GM18508 (cell line): ENCODE data around the gene DCDC1.

ENCODE experiments used
- ATAC-seq: cut with Tn5 transposase; IDR thresholded peaks from one replicate; pipeline ENCODE4 v1.9.1; 2021; ENCODE audit warnings: moderate number of reproducible peaks; ENCODE audit not compliant: insufficient read depth, unreplicated experiment

DCDC1 gene

DNA sequence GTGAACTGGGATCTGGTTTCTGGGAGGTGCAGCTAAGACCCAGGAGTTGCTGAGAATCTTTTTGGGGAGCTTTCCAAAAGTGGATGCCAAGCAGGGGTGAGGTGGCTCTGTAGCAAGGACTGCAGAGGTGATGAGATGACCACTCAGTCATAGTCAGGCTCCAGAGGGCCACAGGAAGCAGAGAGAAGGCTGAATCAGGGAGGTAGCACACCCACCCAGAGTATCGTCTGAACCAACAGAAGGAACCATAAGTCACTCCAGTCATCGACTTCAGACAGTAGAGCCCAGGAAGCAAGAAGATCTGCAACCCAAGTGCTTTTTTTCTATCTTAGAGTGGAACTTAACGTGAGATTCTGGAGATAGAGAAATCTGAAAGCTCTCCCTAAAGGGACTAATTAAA is 447.7 kb downstream of the DCDC1 start:
- no peak for ATAC-seq

DNA sequence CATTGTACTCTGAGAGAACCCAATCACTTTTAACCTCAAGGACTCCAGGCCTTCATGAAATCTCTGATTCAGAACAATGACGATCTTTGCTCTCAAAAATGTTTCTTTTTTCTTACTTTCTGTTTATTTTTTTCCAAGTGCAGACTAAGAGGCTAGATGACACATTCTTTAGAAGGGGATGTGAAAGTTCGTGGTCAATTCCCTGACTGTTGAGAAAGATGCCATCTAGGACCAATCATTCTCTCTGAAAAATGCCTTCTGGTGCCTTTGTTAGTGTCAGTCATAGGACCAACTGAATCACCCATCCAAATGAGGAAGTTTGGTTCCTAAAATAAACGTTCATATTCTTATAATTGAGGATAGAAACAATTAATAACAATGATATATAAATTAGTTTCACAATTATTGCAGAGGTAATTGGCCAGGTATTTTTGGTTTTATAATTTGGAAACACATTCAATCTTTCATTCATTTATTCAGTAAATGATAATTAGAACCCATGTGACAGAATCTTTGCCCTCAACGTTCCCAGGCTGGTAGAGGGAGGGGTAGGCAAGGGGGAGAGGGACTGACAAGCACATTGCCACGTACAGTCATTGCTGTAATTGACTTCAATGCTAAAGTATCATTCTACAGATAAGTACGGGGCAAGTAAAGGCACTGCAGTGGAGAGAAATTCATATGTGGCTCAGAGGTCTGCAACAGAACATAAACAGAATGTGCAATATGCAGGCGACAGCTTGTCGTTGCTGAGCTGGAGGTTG is 450.0 kb downstream of the DCDC1 start:
- no peak for ATAC-seq

DNA sequence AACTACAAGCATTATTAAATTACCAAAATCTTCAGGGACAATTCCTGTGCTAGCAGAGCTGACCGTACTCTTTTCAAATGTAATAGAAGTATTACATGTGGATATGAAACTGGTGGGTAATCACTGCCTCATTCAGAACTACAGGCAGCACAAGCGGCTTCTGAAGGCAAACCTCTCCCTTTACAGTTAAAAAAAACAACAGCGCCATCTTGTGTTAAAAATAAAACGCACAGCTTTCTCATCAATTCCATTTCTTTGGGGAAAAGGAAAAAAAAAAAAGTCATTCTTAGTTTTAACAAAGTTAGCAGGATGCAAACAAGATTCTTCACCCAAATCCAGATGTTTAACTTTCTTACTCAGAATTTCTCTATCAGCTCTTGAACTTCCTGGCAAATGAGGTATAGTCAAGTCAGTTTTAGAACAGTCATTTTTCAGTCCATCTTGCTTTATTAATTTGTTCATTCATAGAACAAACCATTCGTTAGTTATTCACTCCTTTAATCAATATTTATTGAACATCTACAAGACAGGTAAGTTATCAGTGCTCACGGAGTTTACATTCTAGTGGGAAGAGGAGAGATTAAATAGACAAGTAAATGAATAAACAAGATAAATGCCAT is 451.6 kb downstream of the DCDC1 start:
- ATAC-seq = peak; percentile 45

DNA sequence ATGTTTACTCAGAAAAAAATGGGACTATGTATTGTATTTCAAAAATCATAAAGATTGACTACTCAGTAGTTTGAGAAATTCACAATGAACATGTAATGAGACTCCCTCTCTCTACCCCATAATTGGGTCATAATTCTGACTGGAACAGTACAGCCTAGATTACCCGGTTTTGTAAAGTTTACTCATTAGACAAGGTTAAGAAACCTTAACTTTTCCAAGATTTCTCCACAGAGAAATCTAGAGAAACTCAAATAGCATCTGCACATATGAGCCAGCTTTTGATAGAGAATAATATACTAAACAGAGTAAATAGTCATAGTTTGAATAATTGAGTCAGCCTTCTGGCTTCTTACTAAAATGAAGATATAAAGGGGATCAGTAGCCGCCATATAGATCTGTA is 452.3 kb downstream of the DCDC1 start:
- no peak for ATAC-seq

DNA sequence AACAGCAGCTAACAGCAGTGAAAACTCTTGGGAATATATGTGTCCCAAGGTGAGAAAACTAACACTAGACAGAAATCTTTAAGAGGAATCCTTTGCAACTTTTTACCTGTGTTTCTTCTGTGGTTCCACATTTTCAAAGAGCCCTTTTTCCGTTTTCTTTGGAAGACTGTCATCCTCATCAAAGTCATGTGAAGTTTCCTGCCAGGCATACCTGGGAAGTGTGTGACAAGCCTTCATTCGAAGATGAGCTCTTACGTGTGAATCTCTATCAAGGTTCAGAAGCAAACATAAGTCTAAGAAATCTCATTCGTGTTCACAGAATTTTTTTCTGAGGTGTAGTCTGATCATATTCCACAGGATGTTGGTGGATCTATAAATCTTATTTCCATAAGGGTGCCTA is 452.8 kb downstream of the DCDC1 start:
- no peak for ATAC-seq

DNA sequence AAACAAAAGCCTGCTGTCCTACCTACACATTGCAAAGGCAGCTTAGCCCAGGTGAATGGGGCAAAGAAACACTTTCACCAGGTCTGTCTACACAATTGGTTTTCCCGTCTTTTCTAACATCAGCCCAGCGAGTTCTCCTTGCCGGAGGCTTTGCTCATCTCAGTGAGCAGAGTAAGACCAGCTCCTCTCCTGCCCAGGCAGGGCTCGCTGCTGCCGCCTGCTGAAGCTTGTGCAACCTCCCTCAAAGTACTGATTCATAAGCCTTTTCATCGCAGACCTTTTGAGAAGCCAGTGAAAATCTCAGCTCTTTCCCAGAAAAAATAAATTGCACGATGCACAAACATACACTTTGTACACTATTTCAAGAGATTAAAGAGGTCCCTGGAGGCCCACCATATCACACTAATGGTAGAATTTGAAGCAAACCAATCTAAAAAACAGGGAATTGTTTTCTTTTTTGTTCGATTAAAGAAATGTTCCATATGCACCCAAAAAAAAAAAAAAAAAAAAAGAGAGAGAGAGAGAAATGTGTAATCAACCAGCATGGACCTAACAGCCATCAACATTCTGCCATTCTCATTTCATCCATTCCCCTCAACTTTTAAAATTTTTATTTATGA is 455.3 kb downstream of the DCDC1 start:
- ATAC-seq = no peak

DNA sequence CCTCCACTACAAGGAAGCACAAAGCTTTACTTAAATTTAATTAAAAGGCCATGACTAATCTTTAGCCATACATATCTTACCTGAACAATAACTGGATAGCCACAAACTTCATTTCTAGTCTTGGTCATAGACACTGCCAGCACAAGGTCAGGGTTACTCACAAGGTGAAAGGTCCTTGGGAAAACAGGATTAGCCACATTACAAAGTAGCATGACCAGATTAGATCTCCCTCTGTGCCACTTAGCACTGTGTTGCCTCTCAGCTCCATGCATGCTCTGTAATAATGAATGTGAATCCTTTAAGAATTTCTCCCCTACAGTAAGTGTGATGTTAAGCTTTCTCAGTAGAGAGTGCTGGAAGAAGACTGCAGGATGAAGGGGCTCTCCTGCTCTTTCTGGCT is 458.3 kb downstream of the DCDC1 start:
- ATAC-seq = no peak

DNA sequence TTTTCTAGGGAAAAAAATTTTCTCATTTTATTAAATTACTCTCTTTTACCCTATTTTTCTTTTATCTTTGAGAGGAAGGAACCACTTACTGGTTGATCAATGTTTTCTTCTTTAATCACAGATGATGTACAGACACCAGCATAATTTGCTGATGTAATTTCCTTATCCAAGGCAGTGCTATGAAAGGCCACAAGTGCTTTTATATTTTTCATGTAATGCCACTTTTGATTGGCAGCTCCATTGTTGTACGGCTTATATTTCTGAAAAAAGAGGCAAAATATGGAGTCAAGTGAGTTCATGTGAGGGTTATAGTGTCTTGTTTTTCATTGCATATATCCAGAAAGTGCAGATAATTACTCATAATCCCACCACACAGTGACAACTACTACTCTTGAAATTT is 460.7 kb downstream of the DCDC1 start:
- ATAC-seq = no peak

DNA sequence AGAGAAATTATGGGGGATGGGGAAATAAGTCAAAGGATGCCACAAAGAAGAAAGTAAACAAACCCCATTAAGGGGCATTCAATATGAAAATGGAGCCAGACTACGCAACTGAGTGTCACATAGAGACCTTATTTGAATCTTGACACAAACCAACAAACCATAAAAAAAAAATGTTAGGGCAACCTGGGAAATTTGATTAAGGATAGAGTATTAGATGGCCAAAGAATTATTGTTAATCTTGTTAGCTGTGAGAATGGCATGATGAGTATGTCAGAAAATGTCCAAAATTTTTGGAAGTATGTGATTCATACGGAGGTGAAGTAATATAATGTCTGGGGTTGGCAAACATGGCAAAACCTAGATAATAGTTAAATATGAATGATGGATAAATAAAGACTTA is 461.3 kb downstream of the DCDC1 start:
- ATAC-seq = no peak

DNA sequence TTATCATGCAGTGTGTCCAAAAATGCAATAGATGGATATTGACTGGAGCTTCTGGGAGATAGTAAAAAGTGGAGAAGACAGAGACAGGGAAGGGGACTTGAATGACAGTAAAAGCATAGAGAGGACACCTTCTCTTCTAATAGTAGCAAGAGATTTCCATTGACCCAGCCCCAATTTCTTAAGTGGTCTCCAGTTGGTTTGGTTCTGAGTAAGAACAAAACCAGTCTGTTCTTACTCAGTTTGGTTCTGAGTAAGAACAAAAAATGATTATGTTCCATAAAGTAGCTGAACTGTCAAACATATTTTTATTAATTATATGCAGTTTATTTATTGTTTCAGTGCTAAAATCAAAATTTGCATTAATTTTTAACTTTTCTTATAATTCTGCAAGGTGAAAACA is 466.6 kb downstream of the DCDC1 start:
- ATAC-seq = no peak

DNA sequence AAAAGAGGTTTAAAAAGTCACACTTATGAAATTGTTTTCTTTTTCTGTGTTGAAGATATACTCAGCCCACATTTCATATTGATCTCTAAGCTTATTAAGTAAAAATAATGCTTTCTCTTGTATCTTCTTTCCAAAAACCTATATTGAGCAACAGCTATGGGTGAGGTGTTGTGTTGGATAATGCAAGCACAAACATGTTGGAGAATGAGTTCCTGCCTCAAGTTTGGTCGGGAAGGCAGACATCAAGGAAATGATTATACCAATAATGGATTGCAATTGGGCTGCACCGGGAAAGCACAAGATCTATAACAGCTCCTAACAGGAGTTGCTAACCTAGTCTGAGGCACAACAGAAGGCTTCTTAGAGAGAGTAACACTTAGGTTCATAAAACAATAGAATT is 474.5 kb downstream of the DCDC1 start:
- no peak for ATAC-seq

DNA sequence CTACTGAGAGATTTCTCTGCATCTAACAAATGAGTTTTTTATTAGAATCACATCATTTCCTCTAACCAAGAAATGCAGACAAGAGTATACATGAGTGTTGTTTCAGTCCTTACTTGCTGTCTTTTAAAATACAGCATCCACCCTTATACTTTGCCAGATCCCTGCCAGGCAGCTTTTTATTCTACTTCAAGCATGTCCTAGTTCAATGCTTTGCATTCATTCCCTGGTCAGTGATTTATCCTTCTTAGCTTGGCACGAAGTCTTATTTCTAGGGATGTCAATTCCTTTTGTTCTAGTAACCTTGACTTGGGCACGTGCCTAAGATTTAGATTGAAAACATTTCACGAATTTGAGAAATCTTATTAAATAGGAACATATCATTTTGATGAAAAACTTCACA is 476.2 kb downstream of the DCDC1 start:
- ATAC-seq = no peak

DNA sequence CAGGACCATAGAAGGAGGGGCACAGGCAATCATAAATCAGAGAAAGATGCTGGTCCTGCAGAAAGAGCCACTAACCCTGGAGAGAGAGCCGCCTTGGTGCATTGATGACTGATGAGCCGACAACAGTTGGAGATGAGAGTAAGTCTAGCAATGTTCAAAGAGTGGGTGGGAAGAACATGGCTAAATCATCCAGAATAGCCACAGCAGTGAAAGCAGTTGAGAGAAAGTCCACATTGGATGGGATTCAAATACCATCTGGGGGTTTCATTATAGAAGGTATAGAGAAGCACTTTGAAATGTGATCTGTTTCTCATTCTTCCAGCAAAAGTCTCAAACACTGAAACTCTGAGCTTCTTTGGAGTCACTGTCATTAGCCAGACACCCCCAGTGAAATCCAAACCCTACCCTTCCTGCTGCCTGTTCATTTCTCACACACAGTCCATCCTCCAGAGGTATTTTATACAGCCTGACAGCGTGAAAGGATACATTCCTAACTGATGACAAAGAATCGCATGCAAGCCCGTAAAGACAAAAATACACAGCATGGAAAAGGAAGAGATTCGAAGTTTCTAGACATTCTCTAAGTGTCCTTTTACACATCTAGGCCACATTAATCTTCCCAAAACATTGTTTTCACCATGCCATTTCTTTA is 480.3 kb downstream of the DCDC1 start:
- no peak for ATAC-seq

DNA sequence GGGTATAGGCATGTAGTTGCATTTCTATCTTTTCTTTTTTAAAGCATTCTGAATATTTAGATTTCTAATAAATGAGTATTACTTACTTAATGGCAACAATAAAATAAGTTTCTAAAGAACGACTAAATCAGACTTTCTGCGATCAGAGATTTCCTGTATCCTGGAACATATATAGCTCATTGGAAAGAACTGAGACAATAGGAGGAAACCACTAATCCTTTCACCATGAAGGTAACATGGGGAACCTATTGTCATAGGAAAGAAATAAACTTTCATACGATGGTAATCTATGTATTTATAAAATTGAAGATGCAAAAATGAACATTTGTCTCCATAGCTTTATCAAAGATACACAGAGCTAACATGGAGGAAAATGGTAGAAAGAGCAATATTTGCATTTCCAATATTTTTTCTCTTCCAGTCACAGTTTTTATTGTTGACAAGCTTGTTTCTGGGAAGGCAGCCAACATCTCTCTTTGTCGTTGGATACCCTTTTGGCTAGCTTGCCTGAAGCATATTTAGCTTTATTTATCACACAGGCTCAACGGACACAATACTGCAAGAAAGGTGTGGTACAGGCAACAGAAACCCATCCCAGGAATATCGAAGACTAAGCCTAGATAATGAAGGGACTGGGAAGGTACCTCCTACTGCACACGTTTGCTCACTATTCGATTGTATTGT is 490.1 kb downstream of the DCDC1 start:
- ATAC-seq = no peak

DNA sequence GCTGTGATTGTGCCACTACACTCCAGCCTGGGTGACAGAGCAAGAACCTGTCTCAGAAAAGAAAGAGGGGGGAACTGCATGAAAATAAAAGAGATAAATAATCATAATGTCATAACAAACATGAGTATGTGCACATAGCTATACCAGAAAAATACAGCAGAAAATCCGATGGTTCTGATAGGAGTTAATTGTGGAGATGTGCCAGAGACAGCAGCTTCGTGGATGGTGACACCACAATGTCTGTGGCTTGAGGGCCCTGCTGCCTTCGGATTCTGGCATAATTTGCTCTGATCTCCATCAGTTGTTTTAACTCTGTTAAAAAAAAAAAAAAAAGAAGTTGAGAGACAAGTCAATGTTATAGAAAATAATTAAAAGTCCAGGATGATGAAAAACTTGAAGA is 491.1 kb downstream of the DCDC1 start:
- ATAC-seq = no peak

DNA sequence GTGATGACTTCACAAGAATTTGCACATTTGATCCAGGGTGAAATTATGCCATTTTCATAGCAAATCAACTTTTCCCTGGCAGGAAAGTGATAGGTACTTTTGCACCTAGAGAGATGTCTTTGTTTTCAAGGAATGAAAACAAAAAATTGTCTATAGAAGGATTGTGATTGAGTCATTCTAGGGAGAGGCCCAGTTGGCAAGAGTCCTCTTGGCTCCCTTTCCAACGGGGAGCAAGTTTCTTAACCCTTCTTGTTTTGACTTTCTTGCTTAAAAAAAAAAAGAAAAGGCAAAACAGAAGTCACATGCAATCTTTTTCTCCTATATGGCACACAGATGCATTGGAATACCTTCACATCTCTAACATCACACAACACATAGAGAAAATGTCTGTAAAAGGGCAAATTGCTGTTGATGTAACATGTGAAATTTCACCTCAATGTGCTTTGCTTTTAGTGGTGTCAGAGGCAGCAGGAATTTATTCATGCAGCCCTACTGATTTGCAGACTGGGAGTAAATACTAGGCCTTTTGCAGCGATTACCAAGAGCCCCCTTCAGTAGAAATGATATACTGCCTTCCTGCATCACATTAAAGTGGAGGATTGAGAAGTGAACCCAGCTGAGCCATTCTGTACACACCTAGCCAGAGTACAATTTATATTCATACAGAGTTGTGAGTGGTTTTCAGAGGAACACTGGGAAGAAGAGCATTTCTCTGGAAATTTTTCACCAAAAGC is 492.7 kb downstream of the DCDC1 start:
- no peak for ATAC-seq

DNA sequence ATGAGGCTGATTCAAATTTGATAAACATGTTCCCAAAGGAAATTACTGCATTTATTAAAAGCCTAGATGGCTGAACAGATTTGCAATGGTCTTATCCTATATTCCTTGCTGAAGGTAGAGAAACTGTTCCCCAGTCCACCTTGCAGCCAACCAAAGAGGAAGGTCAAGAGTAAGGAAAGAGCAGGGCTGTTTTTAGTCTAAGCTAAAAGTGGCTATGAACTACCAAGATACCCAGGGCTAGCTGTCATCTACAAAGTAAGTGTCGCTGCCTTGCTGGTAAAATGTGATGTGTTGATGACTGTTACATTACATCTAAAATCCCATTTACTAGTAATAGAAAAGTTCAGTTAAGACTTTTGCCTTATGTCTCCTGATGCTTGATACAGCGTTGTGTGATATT is 493.3 kb downstream of the DCDC1 start:
- no peak for ATAC-seq

DNA sequence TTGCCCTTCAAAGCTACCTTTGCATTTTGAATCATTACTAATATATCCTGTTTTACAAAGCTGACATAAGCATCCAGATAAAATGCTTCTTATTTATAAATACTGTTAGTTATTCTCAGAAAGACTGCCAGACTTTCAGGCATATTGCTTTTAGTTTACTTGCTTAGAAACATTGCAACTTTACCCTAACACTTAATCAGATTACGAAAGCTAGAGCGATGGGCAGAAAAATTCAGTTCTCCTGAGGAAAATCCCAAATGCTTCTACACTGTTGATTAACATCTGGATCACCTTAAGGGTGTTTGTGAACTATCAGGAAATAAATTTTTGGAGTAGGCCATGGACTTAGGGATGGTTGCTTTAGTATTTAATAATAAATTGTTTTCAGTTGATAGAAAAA is 493.7 kb downstream of the DCDC1 start:
- no peak for ATAC-seq

DNA sequence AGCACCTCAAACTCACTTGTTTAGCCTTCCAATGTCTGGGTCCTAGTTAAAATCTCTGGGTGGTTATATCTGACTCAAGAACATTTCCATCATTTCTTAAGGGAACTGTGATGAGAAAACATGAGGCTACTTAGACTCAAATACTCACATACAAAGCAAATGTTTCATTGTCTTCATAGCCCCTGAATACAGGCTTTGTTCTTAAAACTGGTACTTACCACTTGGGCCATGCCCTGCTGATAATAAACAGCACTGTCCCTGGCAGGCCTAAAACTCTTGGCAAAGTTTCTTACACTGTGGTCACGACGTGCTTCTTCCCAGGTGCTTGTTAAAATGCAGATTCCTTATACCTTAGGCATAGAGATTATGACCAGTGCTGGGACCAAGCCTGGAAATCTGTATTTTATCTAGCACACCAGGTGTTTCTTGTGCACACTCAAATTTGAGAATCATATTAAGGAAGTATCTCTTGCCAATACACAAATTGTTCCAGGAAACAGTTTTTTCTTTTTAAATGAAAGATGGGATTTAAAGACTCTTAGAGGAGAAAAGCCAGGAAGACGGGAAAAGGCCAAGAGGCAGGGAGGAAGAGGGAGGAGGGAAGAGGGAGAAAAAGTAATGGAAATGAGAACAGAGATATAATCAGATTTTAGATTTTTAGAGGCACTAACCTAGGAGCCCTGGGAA is 495.5 kb downstream of the DCDC1 start:
- no peak for ATAC-seq
